SU-DHL-6 (cell line): ENCODE results near the gene CRTC3.

Source experiments
- H2AFZ ChIP-seq: fragments of 200-600 bp; sonication (generic); 2 replicates; pipeline ENCODE4 v1.6.1; 2014; ENCODE audit warnings: low read depth, mild to moderate bottlenecking, moderate library complexity, mixed read lengths, antibody characterized with exemption, low read length; ENCODE audit not compliant: severe bottlenecking
- H3F3A ChIP-seq: fragments of 200-600 bp; shearing (Covaris generic); 2 replicates; pipeline ENCODE4 v1.6.0; 2016; ENCODE audit warnings: antibody characterized with exemption, mild to moderate bottlenecking; ENCODE audit not compliant: insufficient read depth
- H3K27ac ChIP-seq: fragments of 200-600 bp; sonication (generic); 2 replicates; pipeline ENCODE4 v1.5.1; 2016; ENCODE audit warnings: low read depth, mild to moderate bottlenecking, low read length, moderate library complexity, mixed read lengths
- H3K27me3 ChIP-seq: fragments of 200-600 bp; sonication (generic), shearing (Covaris generic); 2 replicates; pipeline ENCODE4 v1.6.0; 2014; ENCODE audit warnings: mild to moderate bottlenecking, low read length
- H3K36me3 ChIP-seq: fragments of 200-600 bp; sonication (generic); 2 replicates; pipeline ENCODE4 v1.6.1; 2014; ENCODE audit warnings: mild to moderate bottlenecking, low read length, mixed read lengths
- H3K4me2 ChIP-seq: fragments of 300-600, 200-600 bp; shearing (Covaris generic), sonication (generic); 2 replicates; pipeline ENCODE4 v1.6.0; 2014; ENCODE audit warnings: low read length, low read depth, mild to moderate bottlenecking; ENCODE audit not compliant: poor library complexity, severe bottlenecking
- H3K4me3 ChIP-seq: fragments of 200-600 bp; sonication (generic); 2 replicates; pipeline ENCODE4 v1.5.1; 2014; ENCODE audit warnings: antibody characterized with exemption, low read length, mild to moderate bottlenecking, mixed read lengths; ENCODE audit not compliant: insufficient read depth, poor library complexity, severe bottlenecking
- H3K79me2 ChIP-seq: fragments of 200-600 bp; sonication (generic); 2 replicates; pipeline ENCODE4 v1.6.1; 2014; ENCODE audit warnings: mild to moderate bottlenecking, low read length, moderate library complexity; ENCODE audit not compliant: insufficient read depth
- H3K9ac ChIP-seq: fragments of 200-600 bp; sonication (generic); 2 replicates; pipeline ENCODE4 v1.7.0; 2014; ENCODE audit warnings: mild to moderate bottlenecking, low read length
- H3K9me2 ChIP-seq: fragments of 200-600 bp; sonication (generic); replicated peaks from 2 replicates; pipeline ENCODE4 v1.6.1; 2014; ENCODE audit warnings: low read length; ENCODE audit not compliant: insufficient read depth
- H3K9me3 ChIP-seq: fragments of 200-600 bp; sonication (generic); 2 replicates; pipeline ENCODE4 v1.6.1; 2014; ENCODE audit warnings: low read length, mixed read lengths; ENCODE audit not compliant: insufficient read depth
- H4K20me1 ChIP-seq: fragments of 200-600 bp; sonication (generic); 2 replicates; pipeline ENCODE4 v1.6.1; 2014; ENCODE audit warnings: low read depth, mild to moderate bottlenecking, antibody characterized with exemption, low read length, moderate library complexity, mixed read lengths
- EZH2phosphoT487 ChIP-seq: fragments of 200-600 bp; sonication (generic), shearing (Covaris generic); conservative IDR thresholded peaks from 2 replicates; pipeline ENCODE4 v1.6.1; 2018; ENCODE audit warnings: mild to moderate bottlenecking, antibody characterized with exemption, low read length, moderate library complexity, mixed read lengths
- TF ChIP-seq, protein P1 (sequence below): fragments of 200-600 bp; sonication (generic); IDR thresholded peaks from one replicate; pipeline ENCODE4 v1.5.1; 2017; ENCODE audit warnings: antibody characterized with exemption, mild to moderate bottlenecking, low read length, moderate library complexity; ENCODE audit not compliant: insufficient read depth, poor library complexity, severe bottlenecking

The CRTC3 gene

DNA sequence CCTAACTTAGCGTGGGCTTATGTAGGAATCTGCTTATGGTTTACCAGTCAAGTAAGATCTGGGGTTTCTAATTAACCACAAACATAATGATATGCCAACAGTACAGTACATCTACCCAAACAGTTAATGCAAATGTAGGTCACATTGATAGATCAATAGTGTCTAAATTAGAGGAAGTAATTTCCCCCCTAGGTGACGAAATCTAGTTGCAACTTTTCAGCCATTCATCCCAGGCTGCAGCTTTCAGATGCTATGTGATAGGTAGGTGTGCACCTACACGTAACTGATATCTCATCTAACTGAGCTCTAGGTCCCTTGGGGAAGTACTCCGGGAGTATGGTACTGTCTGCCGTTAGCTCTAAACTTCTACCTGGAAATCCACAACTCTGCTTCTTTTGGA, 57.2 kb downstream of the CRTC3 start:
- Histone ChIP-seq H3K9me3 (no peaks in the 10 kb centered on the region), H3K27me3 (no peaks in the 10 kb centered on the region), H4K20me1 (no peaks in the 10 kb centered on the region), H2AFZ (no peak overlapping the region), H3K27ac (no peak overlapping the region), H3F3A (no peaks in the 10 kb centered on the region), H3K4me3 (no peak overlapping the region), H3K9me2 (no peaks in the 10 kb centered on the region), H3K79me2 (no peaks in the 10 kb centered on the region), H3K36me3 (no peaks in the 10 kb centered on the region), H3K9ac (no peak overlapping the region), H3K4me2 (no peak overlapping the region)
- TF ChIP-seq, protein P1, sequence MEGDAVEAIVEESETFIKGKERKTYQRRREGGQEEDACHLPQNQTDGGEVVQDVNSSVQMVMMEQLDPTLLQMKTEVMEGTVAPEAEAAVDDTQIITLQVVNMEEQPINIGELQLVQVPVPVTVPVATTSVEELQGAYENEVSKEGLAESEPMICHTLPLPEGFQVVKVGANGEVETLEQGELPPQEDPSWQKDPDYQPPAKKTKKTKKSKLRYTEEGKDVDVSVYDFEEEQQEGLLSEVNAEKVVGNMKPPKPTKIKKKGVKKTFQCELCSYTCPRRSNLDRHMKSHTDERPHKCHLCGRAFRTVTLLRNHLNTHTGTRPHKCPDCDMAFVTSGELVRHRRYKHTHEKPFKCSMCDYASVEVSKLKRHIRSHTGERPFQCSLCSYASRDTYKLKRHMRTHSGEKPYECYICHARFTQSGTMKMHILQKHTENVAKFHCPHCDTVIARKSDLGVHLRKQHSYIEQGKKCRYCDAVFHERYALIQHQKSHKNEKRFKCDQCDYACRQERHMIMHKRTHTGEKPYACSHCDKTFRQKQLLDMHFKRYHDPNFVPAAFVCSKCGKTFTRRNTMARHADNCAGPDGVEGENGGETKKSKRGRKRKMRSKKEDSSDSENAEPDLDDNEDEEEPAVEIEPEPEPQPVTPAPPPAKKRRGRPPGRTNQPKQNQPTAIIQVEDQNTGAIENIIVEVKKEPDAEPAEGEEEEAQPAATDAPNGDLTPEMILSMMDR, result no peak
- TF ChIP-seq EZH2phosphoT487, result no peak

DNA sequence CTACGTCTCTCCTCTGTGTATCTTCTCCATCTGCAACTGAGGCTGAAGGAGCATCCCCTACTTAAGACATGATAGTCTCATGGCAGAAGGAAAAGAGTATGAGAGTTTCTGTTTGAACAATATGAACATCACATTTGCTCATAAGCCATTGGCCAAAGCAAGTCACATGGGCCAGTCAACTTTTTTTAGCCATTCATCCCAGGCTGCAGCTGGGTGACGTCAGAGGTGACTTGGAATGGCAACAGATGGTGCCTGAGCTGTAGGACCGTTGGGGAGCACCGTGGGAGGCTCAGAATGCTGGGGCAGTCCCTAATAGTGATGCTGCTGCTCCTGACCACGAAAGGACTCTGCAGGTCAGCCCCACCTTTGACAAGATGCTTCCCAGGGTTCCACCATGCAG, 58.7 kb downstream of the CRTC3 start:
- H3K9me2 ChIP-seq, result no peaks in the 10 kb centered on the region

GRCh38 chr15:90591524-90591923, 61.8 kb downstream of the CRTC3 start:
- no peaks in the 10 kb centered on the region for H3K79me2 ChIP-seq

More for the DNA sequence above, 58.7 kb downstream of the CRTC3 start:
- Histone ChIP-seq H3K36me3 (no peaks in the 10 kb centered on the region), H3K4me3 (no peak overlapping the region), H3K27ac (no peak overlapping the region), H2AFZ (no peak overlapping the region), H3K9me3 (no peaks in the 10 kb centered on the region), H3F3A (no peaks in the 10 kb centered on the region; the same call in 1 of the 2 replicates), H3K9ac (no peak overlapping the region), H3K4me2 (no peak overlapping the region), H4K20me1 (no peaks in the 10 kb centered on the region), H3K27me3 (no peaks in the 10 kb centered on the region), H3K79me2 (no peaks in the 10 kb centered on the region)
- TF ChIP-seq, protein P1, result no peak
- no peak for TF ChIP-seq EZH2phosphoT487

More at GRCh38 chr15:90591524-90591923, 61.8 kb downstream of the CRTC3 start:
- Histone ChIP-seq H3K36me3 (no peaks in the 10 kb centered on the region), H3K9ac (no peak overlapping the region), H3K4me2 (no peak overlapping the region), H3K9me2 (no peaks in the 10 kb centered on the region), H3K4me3 (no peak overlapping the region), H2AFZ (no peak overlapping the region), H3K27me3 (no peaks in the 10 kb centered on the region), H3F3A (peaks cover 23% of the 10 kb centered on the region), H3K27ac (no peak overlapping the region), H4K20me1 (no peaks in the 10 kb centered on the region), H3K9me3 (no peaks in the 10 kb centered on the region)
- no peak for TF ChIP-seq EZH2phosphoT487
- TF ChIP-seq, protein P1, result no peak
